Effector CD4-positive, alpha-beta T cell (primary cell): ENCODE measurements around the gene CIAO3.

Source experiments
- DNase-seq: peaks from one replicate; pipeline ENCODE4 v3.0.0-alpha.2; 2020

CIAO3 gene

GRCh38 chr16:687499-687898 lies 53.3 kb downstream of the CIAO3 start:
- no peak for DNase-seq

- no peak for DNase-seq
Measured at GRCh38 chr16:686459-687260, 54.1 kb downstream of the CIAO3 start.

GRCh38 chr16:685967-686366 lies 54.8 kb downstream of the CIAO3 start:
- DNase-seq: no peak

GRCh38 chr16:684961-685696 lies 55.7 kb downstream of the CIAO3 start:
- DNase-seq: no peak

GRCh38 chr16:684071-684794 lies 56.6 kb downstream of the CIAO3 start, which contains the start of gene JMJD8:
JMJD8 (minus strand) TSS chr16:684334; CDS start chr16:684319, 15 bp downstream.
- DNase-seq: peak; percentile 94

- DNase-seq: no peak
Measured at GRCh38 chr16:683396-684070, 57.3 kb downstream of the CIAO3 start.

- DNase-seq: no peak
Measured at GRCh38 chr16:682493-683395, 58.1 kb downstream of the CIAO3 start.

- DNase-seq: no peak
Measured at GRCh38 chr16:681746-682427, 58.9 kb downstream of the CIAO3 start.

GRCh38 chr16:680967-681745 lies 59.6 kb downstream of the CIAO3 start:
- no peak for DNase-seq

- DNase-seq: no peak
Measured at GRCh38 chr16:680625-680945, 60.2 kb downstream of the CIAO3 start.

- DNase-seq: peak; percentile 84
Measured at GRCh38 chr16:679814-680624, 60.8 kb downstream of the CIAO3 start, which contains the start of gene STUB1. STUB1 (plus strand) TSS chr16:680410; CDS start chr16:680526, 116 bp downstream.
